Heart left ventricle (tissue), 13 donors: ENCODE results near the gene MPZL3.

Experiments used
- CTCF ChIP-seq, 12 donors: fragments of 200-600 bp; sonication (generic) in 4 of 12; IDR thresholded peaks; one replicate each; pipeline versions ENCODE4 v1.5.0 to v1.8.0; 2018 to 2022; ENCODE audit warnings: antibody characterized with exemption in 12 of 12, mild to moderate bottlenecking in 5 of 12
- POLR2A ChIP-seq, 2 donors: fragments of 450-650 bp; IDR thresholded peaks; one replicate each; pipeline ENCODE4 v1.6.1; 2017; ENCODE audit warnings: antibody characterized with exemption in 2 of 2, mild to moderate bottlenecking in 2 of 2, moderate library complexity in 2 of 2
- donor health status: ischemic (EF 13 %, LVEDD 7.1; RV severe dilation, severe dysfunction).
- donor health status: DM: no; HTN: yes; CAD: no.
- donor health status: DM: no; HTN: no; CAD: no.
- donor health status: ischemic (EF 25% LVEDD 6.9; RV normal size, moderate dysfunction).
- donor health status: ischemic (EF 25% LVEDD 5.7; RV mildly dilated, moderate dysfunction).
- donor health status: ischemic (EF 35%, LVEDD 5.7; RV mildly dilated, moderate dysfunction).
- donor health status: nonischemic (EF 11% LVEDD 7.7; RV severe dilation, severe dysfunction).
- donor health status: DM: yes; HTN: yes; CAD: no.
- donor health status: PGD.
- donor health status: ischemic (EF 29% LVEDD 5.4; RV normal size, mild dysfunction).
- donor health status: nonischemic (EF 23%, LVEDD 6.1; RV moderate dilation, normal function).

DNA sequence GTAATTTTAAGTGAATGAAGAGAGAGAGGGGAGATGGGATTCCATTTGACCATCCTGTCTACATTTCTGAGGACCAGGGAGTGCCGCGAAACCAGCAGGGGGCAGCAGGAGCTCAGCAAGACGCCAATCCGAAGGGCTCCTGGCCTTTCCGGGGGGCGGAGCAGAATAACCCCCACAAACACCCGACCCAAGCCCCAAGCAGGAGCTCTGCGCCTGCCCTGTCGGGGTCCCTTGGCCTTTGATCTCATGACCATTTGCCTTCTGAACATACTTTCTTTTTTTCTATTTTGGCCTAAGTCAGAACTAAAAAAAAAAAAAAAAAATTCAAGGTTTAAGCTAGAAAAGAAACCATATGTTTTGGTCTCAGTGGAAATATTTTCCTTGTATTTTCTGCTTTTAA is 53.8 kb downstream of the MPZL3 start:
- TF ChIP-seq CTCF (IDR thresholded peaks at IDR 0.05) (peak; percentile 84 to 93 (median 90)), POLR2A (IDR thresholded peaks at IDR 0.05) (no peak)
